Neural cell (in vitro differentiated cells): ENCODE data around the gene OXNAD1.

ENCODE experiments used
- EP300 ChIP-seq: fragments of 450-650 bp; conservative IDR thresholded peaks from 2 replicates; pipeline ENCODE4 v1.6.1; 2014; ENCODE audit warnings: antibody characterized with exemption, mild to moderate bottlenecking, moderate library complexity; ENCODE audit not compliant: poor library complexity, severe bottlenecking
- EZH2 ChIP-seq: fragments of 200-600, 300-800 bp; shearing (Covaris generic), sonication (generic); IDR thresholded peaks from 2 replicates; pipeline ENCODE4 v1.6.1; 2014; ENCODE audit warnings: antibody characterized with exemption, low read length, borderline replicate concordance, mild to moderate bottlenecking; ENCODE audit not compliant: insufficient read depth, poor library complexity, severe bottlenecking
- MXI1 ChIP-seq: fragments of 450-650 bp; conservative IDR thresholded peaks from 2 replicates; pipeline ENCODE4 v1.6.1; 2014; ENCODE audit warnings: antibody characterized with exemption, mild to moderate bottlenecking; ENCODE audit not compliant: poor library complexity, severe bottlenecking
- POLR2AphosphoS5 ChIP-seq: IDR thresholded peaks from 2 replicates; pipeline ENCODE4 v1.6.1; 2012
- SMC3 ChIP-seq: fragments of 450-650 bp; conservative IDR thresholded peaks from 2 replicates; pipeline ENCODE4 v1.6.1; 2014; ENCODE audit warnings: antibody characterized with exemption, mild to moderate bottlenecking, moderate library complexity; ENCODE audit not compliant: poor library complexity
- TF ChIP-seq, protein P1 (sequence below): fragments of 450-650 bp; IDR thresholded peaks from 2 replicates; pipeline ENCODE4 v1.5.1; 2014; ENCODE audit warnings: antibody characterized with exemption, mild to moderate bottlenecking, moderate library complexity; ENCODE audit not compliant: poor library complexity, severe bottlenecking

GRCh38 chr3:16332904-16333426 lies 68.0 kb downstream of the OXNAD1 start:
- no peak for TF ChIP-seq EZH2
- TF ChIP-seq, protein P1, sequence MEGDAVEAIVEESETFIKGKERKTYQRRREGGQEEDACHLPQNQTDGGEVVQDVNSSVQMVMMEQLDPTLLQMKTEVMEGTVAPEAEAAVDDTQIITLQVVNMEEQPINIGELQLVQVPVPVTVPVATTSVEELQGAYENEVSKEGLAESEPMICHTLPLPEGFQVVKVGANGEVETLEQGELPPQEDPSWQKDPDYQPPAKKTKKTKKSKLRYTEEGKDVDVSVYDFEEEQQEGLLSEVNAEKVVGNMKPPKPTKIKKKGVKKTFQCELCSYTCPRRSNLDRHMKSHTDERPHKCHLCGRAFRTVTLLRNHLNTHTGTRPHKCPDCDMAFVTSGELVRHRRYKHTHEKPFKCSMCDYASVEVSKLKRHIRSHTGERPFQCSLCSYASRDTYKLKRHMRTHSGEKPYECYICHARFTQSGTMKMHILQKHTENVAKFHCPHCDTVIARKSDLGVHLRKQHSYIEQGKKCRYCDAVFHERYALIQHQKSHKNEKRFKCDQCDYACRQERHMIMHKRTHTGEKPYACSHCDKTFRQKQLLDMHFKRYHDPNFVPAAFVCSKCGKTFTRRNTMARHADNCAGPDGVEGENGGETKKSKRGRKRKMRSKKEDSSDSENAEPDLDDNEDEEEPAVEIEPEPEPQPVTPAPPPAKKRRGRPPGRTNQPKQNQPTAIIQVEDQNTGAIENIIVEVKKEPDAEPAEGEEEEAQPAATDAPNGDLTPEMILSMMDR, result no peak
- no peak for TF ChIP-seq EP300
- no peak for TF ChIP-seq MXI1
- no peak for TF ChIP-seq SMC3
- TF ChIP-seq POLR2AphosphoS5, result no peak
